Measurements from ENCODE around the gene MRPL20.
"Not testable (repeated sequence)": the region's sequence is repeated elsewhere in the genome, so short reads cannot be mapped to it uniquely, and the experiment has no call there.

Gene MRPL20

GRCh38 chr1:1425753-1426495, 18.8 kb upstream of the MRPL20 start:
- no peak for DNase-seq

GRCh38 chr1:1425426-1425752, 18.3 kb upstream of the MRPL20 start:
- DNase-seq = no peak

- DNase-seq = no peak
Measured at GRCh38 chr1:1424707-1425106, 17.6 kb upstream of the MRPL20 start.

- no peak for DNase-seq
Measured at GRCh38 chr1:1423245-1423597, 16.1 kb upstream of the MRPL20 start.

- peak; percentile 26 for DNase-seq
Measured at GRCh38 chr1:1422465-1423244, 15.6 kb upstream of the MRPL20 start.

GRCh38 chr1:1421907-1422464, 14.9 kb upstream of the MRPL20 start:
- peak; percentile 28 for DNase-seq

- DNase-seq = no peak
Measured at GRCh38 chr1:1421147-1421906, 14.2 kb upstream of the MRPL20 start, which contains the start of gene ANKRD65. Gene ANKRD65, minus strand, starts transcription at chr1:1421276. Its CDS starts 271 bp downstream, at chr1:1421005.

GRCh38 chr1:1420654-1421141, 13.6 kb upstream of the MRPL20 start:
- DNase-seq = peak; percentile 16

GRCh38 chr1:1419813-1420653, 12.9 kb upstream of the MRPL20 start:
- DNase-seq = no peak

- DNase-seq = no peak
Measured at GRCh38 chr1:1419363-1419812, 12.3 kb upstream of the MRPL20 start.

- no peak for DNase-seq
Measured at GRCh38 chr1:1418464-1419362, 11.6 kb upstream of the MRPL20 start.

GRCh38 chr1:1417825-1418463, 10.9 kb upstream of the MRPL20 start:
- DNase-seq = not testable (repeated sequence)

GRCh38 chr1:1417396-1417795, 10.3 kb upstream of the MRPL20 start:
- DNase-seq = not testable (repeated sequence)

- no peak for DNase-seq
Measured at GRCh38 chr1:1415751-1416150, 8.7 kb upstream of the MRPL20 start.

GRCh38 chr1:1412311-1412902, 5.3 kb upstream of the MRPL20 start:
- not testable (repeated sequence) for DNase-seq

GRCh38 chr1:1411626-1412025, 4.5 kb upstream of the MRPL20 start:
- DNase-seq = no peak

GRCh38 chr1:1410238-1410637, 3.1 kb upstream of the MRPL20 start:
- DNase-seq = not testable (repeated sequence)

GRCh38 chr1:1407636-1408318, 684 bp upstream of the MRPL20 start:
- DNase-seq = no peak

- DNase-seq = no peak
Measured at GRCh38 chr1:1406101-1406820, 832 bp downstream of the MRPL20 start.

All from 8988T (cell line).